Tibial nerve (tissue), 4 donors: Measurements from ENCODE around the gene CLDN6.

Source experiments
- EP300 ChIP-seq, 2 donors: sonication (generic); formaldehyde crosslinking; IDR thresholded peaks; one replicate each; pipeline ENCODE4 v1.6.1; 2017; ENCODE audit warnings: antibody characterized with exemption in 2 of 2, mild to moderate bottlenecking in 1 of 2
- TF ChIP-seq, protein P1 (sequence below), 5 experiments: fragments of 200-600 bp in 3 of 5; fragments of 450-650 bp in 2 of 5; sonication (generic) in 3 of 5; IDR thresholded peaks; one replicate each; pipeline ENCODE4 v1.5.1; 2016 to 2019; ENCODE audit warnings: antibody characterized with exemption in 5 of 5, mild to moderate bottlenecking in 3 of 5, moderate library complexity in 2 of 5

DNA sequence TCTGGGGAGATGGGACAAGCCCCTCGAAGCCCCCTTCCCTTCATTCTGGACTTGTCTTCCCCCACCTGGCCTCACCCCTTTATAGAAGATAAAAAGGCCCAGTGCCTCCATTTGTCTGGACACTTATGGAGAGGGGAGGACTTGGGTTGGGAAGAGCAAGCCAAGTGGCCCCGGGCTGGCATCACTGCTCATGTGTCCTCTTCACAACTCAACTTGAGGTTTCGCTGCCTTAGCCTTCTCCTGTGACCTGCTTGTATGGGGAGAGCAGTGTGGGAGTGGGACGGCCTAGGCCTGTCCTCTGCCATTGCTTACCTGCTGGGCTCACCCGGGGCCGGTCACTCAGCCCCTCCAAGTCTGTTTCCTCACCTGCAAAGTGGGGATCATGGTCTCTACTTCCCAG lies 47.4 kb downstream of the CLDN6 start:
- TF ChIP-seq, protein P1, sequence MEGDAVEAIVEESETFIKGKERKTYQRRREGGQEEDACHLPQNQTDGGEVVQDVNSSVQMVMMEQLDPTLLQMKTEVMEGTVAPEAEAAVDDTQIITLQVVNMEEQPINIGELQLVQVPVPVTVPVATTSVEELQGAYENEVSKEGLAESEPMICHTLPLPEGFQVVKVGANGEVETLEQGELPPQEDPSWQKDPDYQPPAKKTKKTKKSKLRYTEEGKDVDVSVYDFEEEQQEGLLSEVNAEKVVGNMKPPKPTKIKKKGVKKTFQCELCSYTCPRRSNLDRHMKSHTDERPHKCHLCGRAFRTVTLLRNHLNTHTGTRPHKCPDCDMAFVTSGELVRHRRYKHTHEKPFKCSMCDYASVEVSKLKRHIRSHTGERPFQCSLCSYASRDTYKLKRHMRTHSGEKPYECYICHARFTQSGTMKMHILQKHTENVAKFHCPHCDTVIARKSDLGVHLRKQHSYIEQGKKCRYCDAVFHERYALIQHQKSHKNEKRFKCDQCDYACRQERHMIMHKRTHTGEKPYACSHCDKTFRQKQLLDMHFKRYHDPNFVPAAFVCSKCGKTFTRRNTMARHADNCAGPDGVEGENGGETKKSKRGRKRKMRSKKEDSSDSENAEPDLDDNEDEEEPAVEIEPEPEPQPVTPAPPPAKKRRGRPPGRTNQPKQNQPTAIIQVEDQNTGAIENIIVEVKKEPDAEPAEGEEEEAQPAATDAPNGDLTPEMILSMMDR (IDR thresholded peaks at IDR 0.05), result no peak
- no peak for TF ChIP-seq EP300 (IDR thresholded peaks at IDR 0.05)
